TTC549 (cell line): ENCODE data around the gene LSM10.

Experiments used
- FAIRE-seq: peaks from 2 replicates; lab custom pipeline; 2012; peaks lifted over from hg19 to GRCh38; lab: Jason Lieb, UNC

Gene LSM10

GRCh38 chr1:36351227-36351977 is 46.3 kb downstream of the LSM10 start:
- FAIRE-seq, result no peak

GRCh38 chr1:36350659-36351226 is 47.0 kb downstream of the LSM10 start:
- FAIRE-seq, result no peak

GRCh38 chr1:36349839-36350238 is 47.9 kb downstream of the LSM10 start:
- FAIRE-seq, result no peak

GRCh38 chr1:36349241-36349671 is 48.5 kb downstream of the LSM10 start:
- no peak for FAIRE-seq

- FAIRE-seq, result no peak
Measured at GRCh38 chr1:36346741-36347370, 50.9 kb downstream of the LSM10 start.

GRCh38 chr1:36345353-36345752 is 52.4 kb downstream of the LSM10 start:
- no peak for FAIRE-seq

- no peak for FAIRE-seq
Measured at GRCh38 chr1:36344395-36344680, 53.4 kb downstream of the LSM10 start.

- FAIRE-seq, result no peak
Measured at GRCh38 chr1:36343651-36344394, 53.9 kb downstream of the LSM10 start.
